HG03439 (cell line): ENCODE data around the gene SEC22C.

Source experiments
- ATAC-seq: cut with Tn5 transposase; IDR thresholded peaks from one replicate; pipeline ENCODE4 v1.9.1; 2021; ENCODE audit warnings: mild to moderate bottlenecking, moderate library complexity; ENCODE audit not compliant: unreplicated experiment

Gene SEC22C

GRCh38 chr3:42501321-42501680 lies 80.5 kb downstream of the SEC22C start:
- no peak for ATAC-seq

GRCh38 chr3:42500909-42501308 lies 80.9 kb downstream of the SEC22C start:
- no peak for ATAC-seq

- no peak for ATAC-seq
Measured at GRCh38 chr3:42500091-42500490, 81.7 kb downstream of the SEC22C start.

- no peak for ATAC-seq
Measured at GRCh38 chr3:42499478-42499871, 82.3 kb downstream of the SEC22C start.

DNA sequence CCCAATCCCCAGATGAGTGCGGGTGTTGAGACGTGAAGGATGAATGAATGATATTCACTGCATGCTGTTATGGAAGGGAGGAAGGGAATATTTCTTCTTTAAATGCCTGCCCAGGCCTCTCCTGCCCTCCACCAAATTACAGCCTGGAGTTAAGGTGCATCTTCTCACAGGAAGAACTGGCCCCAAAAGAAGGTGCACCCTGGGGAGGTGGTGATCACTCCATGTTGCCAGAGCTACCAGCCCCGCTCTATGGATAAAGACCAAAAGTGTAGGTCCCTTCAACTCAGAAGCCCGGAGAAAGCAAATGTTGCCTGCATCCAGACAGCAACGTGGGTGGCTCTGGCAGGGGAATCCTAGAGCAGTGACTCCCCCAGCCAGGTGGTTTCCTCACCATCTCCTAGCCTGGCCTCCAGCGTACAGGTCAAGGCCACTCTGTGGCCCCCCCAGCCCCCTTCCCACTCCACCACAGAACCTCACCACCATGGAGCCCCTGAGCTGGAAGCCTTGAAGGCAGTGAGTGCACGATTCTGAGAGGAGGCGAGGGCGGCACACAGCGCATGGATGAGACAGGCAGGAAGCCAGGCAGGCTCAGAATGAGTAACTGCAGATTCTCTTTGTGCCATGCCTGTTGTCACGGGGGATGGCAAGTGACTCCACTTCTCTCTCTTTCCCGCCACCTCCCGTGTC lies 82.8 kb downstream of the SEC22C start:
- no peak for ATAC-seq

- ATAC-seq, result no peak
Measured at GRCh38 chr3:42498034-42498433, 83.7 kb downstream of the SEC22C start.
